Islet precursor cell (in vitro differentiated cells): ENCODE data around the gene BTG4.

ENCODE experiments used
- DNase-seq: peaks from one replicate; pipeline ENCODE4 v3.0.0-alpha.2; 2018

Gene BTG4

GRCh38 chr11:111512296-111513239 is at the start of gene BTG4:
TSS of gene BTG4 (minus strand) at chr11:111512386. CDS start at chr11:111498776, 13,610 bp downstream.
- DNase-seq = peak; percentile 78

- peak; percentile 78 for DNase-seq
Observed at GRCh38 chr11:111561791-111562325, 49.7 kb upstream of the BTG4 start.

GRCh38 chr11:111561306-111561705 is 49.1 kb upstream of the BTG4 start:
- no peak for DNase-seq

GRCh38 chr11:111560800-111561199 is 48.6 kb upstream of the BTG4 start:
- DNase-seq = no peak

GRCh38 chr11:111559800-111560464 is 47.7 kb upstream of the BTG4 start:
- DNase-seq = no peak

GRCh38 chr11:111557425-111558111 is 45.4 kb upstream of the BTG4 start:
- DNase-seq = no peak

GRCh38 chr11:111555255-111555654 is 43.1 kb upstream of the BTG4 start:
- no peak for DNase-seq

- DNase-seq = no peak
Observed at GRCh38 chr11:111554532-111554931, 42.3 kb upstream of the BTG4 start.

- no peak for DNase-seq
Observed at GRCh38 chr11:111550258-111550657, 38.1 kb upstream of the BTG4 start.

- no peak for DNase-seq
Observed at GRCh38 chr11:111549869-111550203, 37.6 kb upstream of the BTG4 start.

- no peak for DNase-seq
Observed at GRCh38 chr11:111549196-111549868, 37.1 kb upstream of the BTG4 start.

- no peak for DNase-seq
Observed at GRCh38 chr11:111548525-111548924, 36.3 kb upstream of the BTG4 start.

GRCh38 chr11:111542606-111543275 is 30.6 kb upstream of the BTG4 start:
- DNase-seq = no peak

GRCh38 chr11:111541254-111542061 is 29.3 kb upstream of the BTG4 start:
- peak; percentile 85 for DNase-seq

GRCh38 chr11:111540937-111541253 is 28.7 kb upstream of the BTG4 start:
- DNase-seq = no peak

- peak; percentile 85 for DNase-seq
Observed at GRCh38 chr11:111540114-111540936, 28.1 kb upstream of the BTG4 start, which contains the start of gene LAYN. TSS of gene LAYN (plus strand) at chr11:111540720. CDS start at chr11:111540844, 124 bp downstream.

GRCh38 chr11:111539426-111540113 is 27.4 kb upstream of the BTG4 start:
- DNase-seq = no peak

- DNase-seq = no peak
Observed at GRCh38 chr11:111538407-111539114, 26.4 kb upstream of the BTG4 start.

- no peak for DNase-seq
Observed at GRCh38 chr11:111537336-111537860, 25.2 kb upstream of the BTG4 start.
